Gastrocnemius medialis (tissue), 4 donors: ENCODE results near the gene DRC7. TPM values are rescaled to one million over a fixed set of nuclear protein-coding genes. Genes with fewer than 3 reads are reported as not detected.

Source experiments
- ATAC-seq, 2 donors: fragments of 150-250 bp; one replicate each; pipeline ENCODE4 v1.9.1; 2016
- DNase-seq, 2 donors: peaks; one replicate each; pipeline ENCODE4 v3.0.0-alpha.2; 2019
- H3K27ac ChIP-seq, 4 donors: fragments of 200-600 bp; sonication (generic); 1 replicate in 1 of 4; 2 replicates in 3 of 4; pipeline ENCODE4 v1.5.1; 2016 to 2018; ENCODE audit warnings: mild to moderate bottlenecking in 2 of 4, moderate library complexity in 1 of 4
- H3K27me3 ChIP-seq, 3 donors: fragments of 200-600 bp; sonication (generic) in 2 of 3; 1 replicate in 1 of 3; 2 replicates in 2 of 3; pipeline versions ENCODE4 v1.5.1 to v1.6.0; 2016 to 2019; ENCODE audit warnings: mild to moderate bottlenecking in 1 of 3, moderate library complexity in 1 of 3
- H3K36me3 ChIP-seq, 2 donors: fragments of 200-600 bp; sonication (generic) in 1 of 2; one replicate each; pipeline ENCODE4 v1.5.1; 2017 to 2018
- H3K4me1 ChIP-seq, 2 donors: fragments of 200-600 bp; sonication (generic) in 1 of 2; one replicate each; pipeline ENCODE4 v1.5.1; 2016 to 2017; ENCODE audit warnings: mild to moderate bottlenecking in 2 of 2
- H3K4me3 ChIP-seq, 4 donors: fragments of 200-600 bp; sonication (generic) in 3 of 4; 1 replicate in 1 of 4; 2 replicates in 3 of 4; pipeline ENCODE4 v1.5.1; 2016 to 2019; ENCODE audit warnings: mild to moderate bottlenecking in 2 of 4
- H3K9me3 ChIP-seq, 3 donors: fragments of 200-600 bp; sonication (generic) in 2 of 3; 1 replicate in 1 of 3; 2 replicates in 2 of 3; pipeline ENCODE4 v1.5.1; 2016 to 2019
- CTCF ChIP-seq, 5 experiments: fragments of 450-650 bp in 3 of 5; fragments of 200-600 bp in 2 of 5; sonication (generic) in 2 of 5; IDR thresholded peaks in 4 of 5; conservative IDR thresholded peaks in 1 of 5; 1 replicate in 4 of 5; 2 replicates in 1 of 5; pipeline ENCODE4 v1.5.1; 2016 to 2019; ENCODE audit warnings: antibody characterized with exemption in 5 of 5, mild to moderate bottlenecking in 3 of 5, moderate library complexity in 3 of 5
- POLR2A ChIP-seq, 2 donors: fragments of 450-650 bp; IDR thresholded peaks; one replicate each; pipeline ENCODE4 v1.6.1; 2017; ENCODE audit warnings: antibody characterized with exemption in 2 of 2, mild to moderate bottlenecking in 2 of 2, moderate library complexity in 2 of 2
- in situ Hi-C, 4 donors: fragments of 200-750 bp; cut with MboI; loops; one replicate each; pipeline versions ENCODE4 v1.15.0 to v1.8.0; 2017; ENCODE audit warnings: low sequenced_read_pairs in 4 of 4
- intact Hi-C: fragments of 100-400 bp; cut with DNase I; formaldehyde crosslinking; loops from one replicate; pipeline ENCODE4 v1.15.1; 2023; ENCODE audit warnings: low total_unique reads
- total RNA-seq, 4 donors: library from RNA; depleted of rRNA; stranded (reverse); fragments of >200 nt; gene quantifications; one replicate each; pipeline versions ENCODE4 v1.1.0 to v1.2.3, GENCODE V29; 2016

The DRC7 gene
- total RNA-seq, 4 donors from 2014 or later, result not detected

DNA sequence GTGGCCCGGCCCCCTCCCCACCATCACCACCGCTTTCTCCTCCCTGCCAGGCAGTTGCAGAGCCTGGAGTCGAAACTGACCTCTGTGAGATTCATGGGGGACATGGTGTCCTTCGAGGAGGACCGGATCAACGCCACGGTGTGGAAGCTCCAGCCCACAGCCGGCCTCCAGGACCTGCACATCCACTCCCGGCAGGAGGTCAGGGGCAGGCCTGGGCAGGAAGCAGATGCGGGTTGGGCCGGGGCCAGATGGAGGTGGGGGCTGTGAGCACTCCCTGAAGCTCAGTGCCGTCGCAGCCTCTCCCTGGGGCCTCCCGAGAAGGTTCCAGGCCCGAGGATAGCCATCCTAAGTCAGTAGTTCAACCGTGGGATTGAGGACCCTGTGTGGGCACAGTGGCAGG, 40.7 kb upstream of the DRC7 start:
- intact Hi-C loops, result no loop called here
- in situ Hi-C loops, result no loop called here
- no peaks in the 10 kb centered on the region for H3K36me3 ChIP-seq
- no peak for DNase-seq
- H3K27me3 ChIP-seq, result peaks cover 0 to 2% (median 0%) of the 10 kb centered on the region in 3 donors
- ATAC-seq, result no peak
- no peak overlapping the region for H3K4me3 ChIP-seq
- H3K4me1 ChIP-seq, result no peaks in the 10 kb centered on the region
- no peaks in the 10 kb centered on the region for H3K9me3 ChIP-seq
- H3K27ac ChIP-seq, result no peak overlapping the region
- no peak for TF ChIP-seq POLR2A (IDR thresholded peaks at IDR 0.05)
- TF ChIP-seq CTCF (IDR thresholded peaks at IDR 0.05 in 4 of 5, conservative IDR thresholded peaks at IDR 0.05 in 1 of 5), result no peak

- no peaks in the 10 kb centered on the region for H3K36me3 ChIP-seq
- H3K27me3 ChIP-seq, result peaks cover 0 to 2% (median 0%) of the 10 kb centered on the region in 3 donors
- H3K4me1 ChIP-seq, result no peaks in the 10 kb centered on the region
- intact Hi-C loops, result no loop called here
- H3K4me3 ChIP-seq, result no peak overlapping the region
- H3K27ac ChIP-seq, result no peak overlapping the region
- no peak for DNase-seq
- no peaks in the 10 kb centered on the region for H3K9me3 ChIP-seq
- in situ Hi-C loops, result no loop called here
- TF ChIP-seq POLR2A (IDR thresholded peaks at IDR 0.05) (no peak), CTCF (IDR thresholded peaks at IDR 0.05 in 4 of 5, conservative IDR thresholded peaks at IDR 0.05 in 1 of 5) (no peak)
- ATAC-seq, result no peak
Observed at GRCh38 chr16:57656342-57656955, 38.2 kb upstream of the DRC7 start.

DNA sequence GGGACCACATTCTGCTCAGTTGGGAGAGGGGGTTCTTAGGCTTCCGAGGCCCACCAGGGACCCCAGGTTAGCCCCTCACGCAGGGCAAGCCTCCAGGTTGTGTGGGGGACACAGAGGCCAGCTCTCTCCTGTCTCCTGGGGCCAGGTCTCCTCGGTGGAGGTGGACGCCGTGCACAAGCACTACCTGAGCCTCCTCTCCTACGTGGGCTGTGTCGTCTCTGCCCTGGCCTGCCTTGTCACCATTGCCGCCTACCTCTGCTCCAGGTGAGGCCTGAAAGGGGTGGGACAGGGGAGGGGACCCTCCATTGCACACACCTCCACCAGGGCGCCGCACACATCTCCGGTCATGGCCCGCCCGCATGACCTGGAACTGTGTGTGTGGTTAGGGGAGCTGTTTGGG, 37.4 kb upstream of the DRC7 start:
- no peak for DNase-seq
- Histone ChIP-seq H3K4me1 (no peaks in the 10 kb centered on the region), H3K27me3 (peaks cover 0 to 2% (median 0%) of the 10 kb centered on the region in 3 donors), H3K36me3 (no peaks in the 10 kb centered on the region), H3K4me3 (no peak overlapping the region), H3K27ac (no peak overlapping the region), H3K9me3 (no peaks in the 10 kb centered on the region)
- in situ Hi-C loops (no loop called here), intact Hi-C loops (no loop called here)
- TF ChIP-seq CTCF (IDR thresholded peaks at IDR 0.05 in 4 of 5, conservative IDR thresholded peaks at IDR 0.05 in 1 of 5) (no peak), POLR2A (IDR thresholded peaks at IDR 0.05) (no peak)
- ATAC-seq, result no peak

GRCh38 chr16:57658130-57658877, 36.3 kb upstream of the DRC7 start:
- no peak for DNase-seq
- in situ Hi-C loops, result no loop called here
- intact Hi-C loops, result no loop called here

More at GRCh38 chr16:57658130-57658877, 36.3 kb upstream of the DRC7 start:
- Histone ChIP-seq H3K4me1 (no peaks in the 10 kb centered on the region), H3K4me3 (no peak overlapping the region), H3K36me3 (no peaks in the 10 kb centered on the region), H3K9me3 (no peaks in the 10 kb centered on the region), H3K27ac (no peak overlapping the region), H3K27me3 (peaks cover 0 to 2% (median 0%) of the 10 kb centered on the region in 3 donors)
- TF ChIP-seq POLR2A (IDR thresholded peaks at IDR 0.05), result no peak
- TF ChIP-seq CTCF (IDR thresholded peaks at IDR 0.05 in 4 of 5, conservative IDR thresholded peaks at IDR 0.05 in 1 of 5), result no peak
- no peak for ATAC-seq
